Measurements from ENCODE around the gene INO80D.
"Not testable (repeated sequence)": the region's sequence is repeated elsewhere in the genome, so short reads cannot be mapped to it uniquely, and the experiment has no call there.

The INO80D gene

DNA sequence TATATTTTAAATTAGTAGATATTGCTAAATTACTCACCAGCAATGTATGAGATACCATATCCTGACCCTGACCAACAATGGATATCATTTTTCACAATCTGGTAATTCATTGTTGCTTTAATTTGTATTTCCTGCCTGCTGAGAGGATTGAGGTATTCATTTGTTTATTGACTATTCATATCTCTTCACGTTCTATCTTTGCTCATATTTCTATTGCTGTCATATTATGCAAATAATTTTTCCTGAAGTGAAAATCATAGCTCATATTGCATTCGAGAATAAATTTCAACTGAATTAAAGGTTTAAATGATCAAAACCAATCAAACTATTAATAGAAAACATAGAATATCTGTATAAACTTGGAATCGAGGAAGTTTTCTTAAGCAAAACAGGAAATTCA is 31.0 kb downstream of the INO80D start:
- H3K4me3 ChIP-seq (ENCODE audit: low read depth, low read length), result no peak overlapping the region
- TF ChIP-seq, protein P1, sequence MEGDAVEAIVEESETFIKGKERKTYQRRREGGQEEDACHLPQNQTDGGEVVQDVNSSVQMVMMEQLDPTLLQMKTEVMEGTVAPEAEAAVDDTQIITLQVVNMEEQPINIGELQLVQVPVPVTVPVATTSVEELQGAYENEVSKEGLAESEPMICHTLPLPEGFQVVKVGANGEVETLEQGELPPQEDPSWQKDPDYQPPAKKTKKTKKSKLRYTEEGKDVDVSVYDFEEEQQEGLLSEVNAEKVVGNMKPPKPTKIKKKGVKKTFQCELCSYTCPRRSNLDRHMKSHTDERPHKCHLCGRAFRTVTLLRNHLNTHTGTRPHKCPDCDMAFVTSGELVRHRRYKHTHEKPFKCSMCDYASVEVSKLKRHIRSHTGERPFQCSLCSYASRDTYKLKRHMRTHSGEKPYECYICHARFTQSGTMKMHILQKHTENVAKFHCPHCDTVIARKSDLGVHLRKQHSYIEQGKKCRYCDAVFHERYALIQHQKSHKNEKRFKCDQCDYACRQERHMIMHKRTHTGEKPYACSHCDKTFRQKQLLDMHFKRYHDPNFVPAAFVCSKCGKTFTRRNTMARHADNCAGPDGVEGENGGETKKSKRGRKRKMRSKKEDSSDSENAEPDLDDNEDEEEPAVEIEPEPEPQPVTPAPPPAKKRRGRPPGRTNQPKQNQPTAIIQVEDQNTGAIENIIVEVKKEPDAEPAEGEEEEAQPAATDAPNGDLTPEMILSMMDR (IDR thresholded peaks at IDR 0.05; ENCODE audit: low read depth, low read length, missing control alignments), result no peak
- in situ Hi-C loops (cut with HindIII; ENCODE audit: low sequenced_read_pairs), result no loop called here
- no peak for DNase-seq (ENCODE audit: low read depth)

GRCh38 chr2:206051912-206052311 is 34.1 kb downstream of the INO80D start:
- H3K4me3 ChIP-seq (ENCODE audit: low read depth, low read length), result no peak overlapping the region
- in situ Hi-C loops (cut with HindIII; ENCODE audit: low sequenced_read_pairs), result no loop called here
- DNase-seq (ENCODE audit: low read depth), result no peak
- TF ChIP-seq, protein P1 (IDR thresholded peaks at IDR 0.05; ENCODE audit: low read depth, low read length, missing control alignments), result no peak

DNA sequence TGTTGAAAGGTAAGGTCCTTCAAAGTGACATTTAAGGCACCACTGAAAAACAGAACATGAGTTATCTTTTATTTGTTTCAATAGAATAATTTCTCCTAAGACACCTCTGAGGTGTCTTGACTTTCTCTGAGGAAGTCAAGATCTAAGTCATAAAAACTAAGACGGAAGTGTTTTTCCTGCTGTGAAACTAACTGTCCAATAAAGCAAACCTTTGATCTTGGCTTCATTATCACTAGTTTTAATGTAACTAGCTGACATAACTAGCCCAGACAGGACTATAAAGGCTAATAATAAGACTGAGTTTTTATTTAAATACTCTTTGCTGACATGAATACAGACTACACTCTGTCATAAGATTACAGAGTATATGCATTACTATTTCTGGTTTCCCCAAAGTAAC is 36.6 kb downstream of the INO80D start:
- DNase-seq (ENCODE audit: low read depth), result no peak
- H3K4me3 ChIP-seq (ENCODE audit: low read depth, low read length), result no peak overlapping the region
- in situ Hi-C loops (cut with HindIII; ENCODE audit: low sequenced_read_pairs), result no loop called here
- TF ChIP-seq, protein P1 (IDR thresholded peaks at IDR 0.05; ENCODE audit: low read depth, low read length, missing control alignments), result no peak

GRCh38 chr2:206045251-206045650 is 40.7 kb downstream of the INO80D start:
- in situ Hi-C loops (cut with HindIII; ENCODE audit: low sequenced_read_pairs), result no loop called here
- TF ChIP-seq, protein P1 (IDR thresholded peaks at IDR 0.05; ENCODE audit: low read depth, low read length, missing control alignments), result no peak
- no peak overlapping the region for H3K4me3 ChIP-seq (ENCODE audit: low read depth, low read length)
- DNase-seq (ENCODE audit: low read depth), result no peak

GRCh38 chr2:206040525-206040924 is 45.4 kb downstream of the INO80D start:
- DNase-seq (ENCODE audit: low read depth), result no peak
- TF ChIP-seq, protein P1 (IDR thresholded peaks at IDR 0.05; ENCODE audit: low read depth, low read length, missing control alignments), result no peak
- in situ Hi-C loops (cut with HindIII; ENCODE audit: low sequenced_read_pairs), result no loop called here
- no peak overlapping the region for H3K4me3 ChIP-seq (ENCODE audit: low read depth, low read length)

DNA sequence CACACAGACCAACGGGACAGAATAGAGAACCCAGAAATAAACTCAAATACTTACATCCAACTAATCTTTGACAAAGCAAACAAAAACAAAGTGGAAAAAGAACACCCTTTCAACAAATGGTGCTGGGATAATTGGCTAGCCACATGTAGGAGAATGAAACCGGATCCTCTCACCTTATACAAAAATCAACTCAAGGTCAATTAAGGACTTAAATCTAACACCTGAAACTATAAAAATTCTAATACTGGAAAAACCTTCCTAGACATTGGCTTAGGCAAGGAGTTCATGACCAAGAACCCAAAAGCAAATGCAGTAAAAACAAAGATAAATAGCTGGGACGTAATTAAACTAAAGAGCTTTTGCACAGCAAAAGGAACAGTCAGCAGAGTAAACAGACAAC is 50.6 kb downstream of the INO80D start:
- in situ Hi-C loops (cut with HindIII; ENCODE audit: low sequenced_read_pairs); H3K4me3 ChIP-seq (ENCODE audit: low read depth, low read length); DNase-seq (ENCODE audit: low read depth): not testable (repeated sequence)

GRCh38 chr2:206033452-206033851 is 52.5 kb downstream of the INO80D start:
- DNase-seq (ENCODE audit: low read depth); H3K4me3 ChIP-seq (ENCODE audit: low read depth, low read length); in situ Hi-C loops (cut with HindIII; ENCODE audit: low sequenced_read_pairs): not testable (repeated sequence)

DNA sequence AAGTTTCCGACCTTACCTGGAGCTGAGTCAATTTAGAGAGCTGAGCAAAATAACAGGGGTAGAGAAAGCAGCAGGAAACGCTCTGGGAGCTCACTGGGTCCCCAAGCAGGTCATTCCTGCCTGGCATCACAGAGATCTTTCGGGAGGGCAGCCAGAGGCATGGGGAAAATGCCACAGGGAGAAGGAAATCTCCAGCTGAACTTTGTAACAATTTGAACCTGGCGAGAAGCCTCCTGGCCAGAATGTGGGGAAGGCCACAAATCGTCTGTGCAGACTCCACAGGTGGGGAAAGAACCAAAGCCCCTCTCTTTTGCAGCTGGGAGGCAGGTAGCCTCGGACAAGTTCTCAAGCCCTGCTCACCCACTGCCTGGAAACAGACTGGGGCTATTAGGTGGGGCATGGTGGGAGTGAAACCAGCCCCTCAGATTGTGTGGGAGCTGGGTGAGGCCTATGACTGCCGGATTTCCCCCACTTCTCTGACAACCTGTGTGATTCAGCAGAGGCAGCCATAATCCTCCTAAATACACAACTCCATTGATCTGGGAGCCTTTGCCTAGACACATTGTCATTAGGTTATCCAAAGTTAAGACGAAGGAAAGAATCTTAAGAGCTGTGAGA is 53.9 kb downstream of the INO80D start:
- H3K4me3 ChIP-seq (ENCODE audit: low read depth, low read length), result no peak overlapping the region
- TF ChIP-seq, protein P1 (IDR thresholded peaks at IDR 0.05; ENCODE audit: low read depth, low read length, missing control alignments), result no peak
- in situ Hi-C loops (cut with HindIII; ENCODE audit: low sequenced_read_pairs), result no loop called here
- DNase-seq (ENCODE audit: low read depth), result no peak

Data from astrocyte of the cerebellum (primary cell).